Activated T-helper 1 cell treated with Interleukin-2 at 50 U/mL for 16 hours (primary cell): Measurements from ENCODE around the gene INSR.

Experiments used
- DNase-seq: peaks from one replicate; pipeline ENCODE4 v3.0.0-alpha.2; 2020; ENCODE audit warnings: low read depth

INSR gene

GRCh38 chr19:7295912-7296536 is 1.8 kb upstream of the INSR start:
- DNase-seq = no peak

GRCh38 chr19:7294558-7295212 is 471 bp upstream of the INSR start:
- DNase-seq = no peak

GRCh38 chr19:7292950-7293761 is 1.1 kb downstream of the INSR start:
- DNase-seq = no peak

GRCh38 chr19:7292352-7292949 is 1.8 kb downstream of the INSR start:
- no peak for DNase-seq

- DNase-seq = no peak
Observed at GRCh38 chr19:7288977-7289376, 5.2 kb downstream of the INSR start.

- DNase-seq = no peak
Observed at GRCh38 chr19:7288131-7288530, 6.1 kb downstream of the INSR start.

- no peak for DNase-seq
Observed at GRCh38 chr19:7287722-7288121, 6.5 kb downstream of the INSR start.

- no peak for DNase-seq
Observed at GRCh38 chr19:7280940-7281666, 13.1 kb downstream of the INSR start.

- no peak for DNase-seq
Observed at GRCh38 chr19:7272856-7273578, 21.2 kb downstream of the INSR start.

GRCh38 chr19:7268705-7269098 is 25.5 kb downstream of the INSR start:
- DNase-seq = no peak

GRCh38 chr19:7267792-7268704 is 26.2 kb downstream of the INSR start:
- DNase-seq = no peak

- no peak for DNase-seq
Observed at GRCh38 chr19:7266832-7267231, 27.4 kb downstream of the INSR start.

- DNase-seq = no peak
Observed at GRCh38 chr19:7265963-7266362, 28.3 kb downstream of the INSR start.

GRCh38 chr19:7264858-7265257 is 29.4 kb downstream of the INSR start:
- DNase-seq = no peak

- DNase-seq = no peak
Observed at GRCh38 chr19:7263521-7263920, 30.7 kb downstream of the INSR start.

- no peak for DNase-seq
Observed at GRCh38 chr19:7263066-7263465, 31.1 kb downstream of the INSR start.

GRCh38 chr19:7262470-7262869 is 31.7 kb downstream of the INSR start:
- no peak for DNase-seq

- DNase-seq = no peak
Observed at GRCh38 chr19:7260161-7260560, 34.1 kb downstream of the INSR start.

GRCh38 chr19:7258840-7259395 is 35.3 kb downstream of the INSR start:
- no peak for DNase-seq
